Smooth muscle cell (in vitro differentiated cells): ENCODE data around the gene SNX14. TPM values are rescaled to one million over a fixed set of nuclear protein-coding genes. Genes with fewer than 3 reads are reported as not detected.
"Not testable (repeated sequence)": the region's sequence is repeated elsewhere in the genome, so short reads cannot be mapped to it uniquely, and the experiment has no call there.

Experiments used
- DNase-seq: peaks from one replicate; lab custom pipeline; 2025; ENCODE audit not compliant: unreplicated experiment; lab: John Stamatoyannopoulos, UW
- H2AFZ ChIP-seq: fragments of 200-600 bp; sonication (generic); 2 replicates; pipeline ENCODE4 v1.6.0; 2016; ENCODE audit warnings: antibody characterized with exemption, low read depth, mild to moderate bottlenecking
- H3F3A ChIP-seq: fragments of 200-600 bp; sonication (generic); 2 replicates; pipeline ENCODE4 v1.6.0; 2017; ENCODE audit warnings: antibody characterized with exemption, low read depth
- H3K27ac ChIP-seq: fragments of 200-600 bp; sonication (generic); 2 replicates; pipeline ENCODE4 v1.5.1; 2016; ENCODE audit warnings: low read depth, mild to moderate bottlenecking
- H3K27me3 ChIP-seq: fragments of 200-600 bp; sonication (generic); 2 replicates; pipeline ENCODE4 v1.6.1; 2016; ENCODE audit warnings: low read depth, mild to moderate bottlenecking
- H3K36me3 ChIP-seq: fragments of 200-600 bp; sonication (generic); 2 replicates; pipeline ENCODE4 v1.5.1; 2016; ENCODE audit warnings: low read depth
- H3K4me1 ChIP-seq: fragments of 200-600 bp; sonication (generic); 2 replicates; pipeline ENCODE4 v1.5.1; 2016; ENCODE audit warnings: low read depth
- H3K4me2 ChIP-seq: fragments of 200-600 bp; sonication (generic); 2 replicates; pipeline ENCODE4 v1.6.0; 2016; ENCODE audit warnings: mild to moderate bottlenecking
- H3K4me3 ChIP-seq: fragments of 200-600 bp; sonication (generic); 2 replicates; pipeline ENCODE4 v1.5.1; 2016; ENCODE audit warnings: mild to moderate bottlenecking
- H3K79me2 ChIP-seq: fragments of 200-600 bp; sonication (generic); 2 replicates; pipeline ENCODE4 v1.6.0; 2016; ENCODE audit warnings: low read depth, mild to moderate bottlenecking
- H3K9ac ChIP-seq: fragments of 200-600 bp; sonication (generic); 2 replicates; pipeline ENCODE4 v1.6.0; 2016; ENCODE audit warnings: low read depth
- H3K9me3 ChIP-seq: fragments of 200-600 bp; sonication (generic); replicated peaks from 2 replicates; pipeline ENCODE4 v1.5.1; 2016; ENCODE audit warnings: low read depth
- H4K20me1 ChIP-seq: fragments of 200-600 bp; sonication (generic); 2 replicates; pipeline ENCODE4 v1.6.0; 2016; ENCODE audit warnings: low read depth
- WGBS: methylation state at CpG from one replicate; pipeline ENCODE4 v1.1.7; 2016; ENCODE audit warnings: low lambda C conversion rate; 5-methylcytosine and 5-hydroxymethylcytosine counted together
- polyA plus RNA-seq: library from polyadenylated mRNA; unstranded; fragments of >200 nt; fragmentation: Nextera tagmentation; extraction: Ambion mirVana; gene quantifications from 2 replicates; pipeline ENCODE4 v1.2.1, GENCODE V29; 2016
- total RNA-seq: library from RNA; depleted of rRNA; stranded (reverse); fragments of >200 nt; gene quantifications from 2 replicates; pipeline ENCODE4 v1.2.3, GENCODE V29; 2014
- TF ChIP-seq, protein P1 (sequence below): fragments of 200-600 bp; sonication (generic); IDR thresholded peaks from 2 replicates; pipeline ENCODE4 v1.5.1; 2017; ENCODE audit warnings: borderline replicate concordance, mild to moderate bottlenecking, antibody characterized with exemption; ENCODE audit not compliant: insufficient read depth, poor library complexity, severe bottlenecking

SNX14 gene
- total and polyA plus RNA-seq, 2 experiments from 2014 or later: 53.0 to 134 TPM

DNA sequence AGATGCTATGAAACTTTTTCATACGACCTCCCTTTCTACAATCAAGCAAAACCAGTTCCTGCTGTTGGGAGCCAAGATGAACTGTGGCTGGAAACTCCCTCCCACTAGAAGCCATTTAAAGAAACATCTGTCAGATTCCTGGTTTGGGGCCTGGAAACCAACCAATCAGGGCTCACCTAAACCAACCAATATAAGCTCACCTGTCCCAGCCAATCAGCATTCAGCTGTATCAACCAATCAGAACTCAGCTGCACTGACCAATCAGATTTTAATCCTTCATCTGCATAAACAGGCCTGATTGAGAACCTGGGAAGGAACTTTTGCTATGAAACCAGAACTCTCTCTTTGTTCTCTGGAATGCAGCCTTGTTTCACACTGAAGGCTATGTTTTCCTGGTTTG, 42.4 kb downstream of the SNX14 start:
- 76% methylated on average over 1 of the region's 1 CpG for WGBS
- H3K9ac ChIP-seq: no peak overlapping the region
- no peak overlapping the region for H2AFZ ChIP-seq
- no peaks in the 10 kb centered on the region for H3K27me3 ChIP-seq
- no peak overlapping the region for H3K4me2 ChIP-seq
- H3K36me3 ChIP-seq: peaks cover 9% of the 10 kb centered on the region
- no peaks in the 10 kb centered on the region for H3K79me2 ChIP-seq
- no peaks in the 10 kb centered on the region for H3F3A ChIP-seq
- H3K9me3 ChIP-seq: peaks cover 4% of the 10 kb centered on the region
- no peak overlapping the region for H3K4me3 ChIP-seq
- no peaks in the 10 kb centered on the region for H4K20me1 ChIP-seq
- no peak for DNase-seq
- peaks cover 3% of the 10 kb centered on the region for H3K4me1 ChIP-seq
- TF ChIP-seq, protein P1, sequence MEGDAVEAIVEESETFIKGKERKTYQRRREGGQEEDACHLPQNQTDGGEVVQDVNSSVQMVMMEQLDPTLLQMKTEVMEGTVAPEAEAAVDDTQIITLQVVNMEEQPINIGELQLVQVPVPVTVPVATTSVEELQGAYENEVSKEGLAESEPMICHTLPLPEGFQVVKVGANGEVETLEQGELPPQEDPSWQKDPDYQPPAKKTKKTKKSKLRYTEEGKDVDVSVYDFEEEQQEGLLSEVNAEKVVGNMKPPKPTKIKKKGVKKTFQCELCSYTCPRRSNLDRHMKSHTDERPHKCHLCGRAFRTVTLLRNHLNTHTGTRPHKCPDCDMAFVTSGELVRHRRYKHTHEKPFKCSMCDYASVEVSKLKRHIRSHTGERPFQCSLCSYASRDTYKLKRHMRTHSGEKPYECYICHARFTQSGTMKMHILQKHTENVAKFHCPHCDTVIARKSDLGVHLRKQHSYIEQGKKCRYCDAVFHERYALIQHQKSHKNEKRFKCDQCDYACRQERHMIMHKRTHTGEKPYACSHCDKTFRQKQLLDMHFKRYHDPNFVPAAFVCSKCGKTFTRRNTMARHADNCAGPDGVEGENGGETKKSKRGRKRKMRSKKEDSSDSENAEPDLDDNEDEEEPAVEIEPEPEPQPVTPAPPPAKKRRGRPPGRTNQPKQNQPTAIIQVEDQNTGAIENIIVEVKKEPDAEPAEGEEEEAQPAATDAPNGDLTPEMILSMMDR: no peak
- no peak overlapping the region for H3K27ac ChIP-seq

DNA sequence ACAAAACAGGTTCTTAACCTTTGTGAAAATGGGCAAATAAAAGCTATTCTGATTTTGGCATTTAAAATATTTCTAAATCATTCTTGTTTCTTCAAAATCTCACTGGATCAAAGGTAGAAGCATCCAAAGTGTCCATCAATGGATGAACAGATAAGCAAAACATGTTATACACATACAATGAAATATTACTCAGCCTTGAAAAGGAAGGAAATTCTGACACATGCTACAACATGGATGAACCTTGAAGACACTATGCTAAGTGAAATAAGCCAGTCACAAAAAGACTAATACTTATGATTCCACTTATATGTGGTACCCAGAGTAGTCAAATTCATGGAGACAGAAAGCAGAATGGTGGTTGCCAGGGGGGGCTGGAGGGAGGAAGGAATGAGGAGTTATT, 45.9 kb downstream of the SNX14 start:
- Histone ChIP-seq H3K9ac (no peak overlapping the region), H3K4me2 (no peak overlapping the region), H4K20me1 (no peaks in the 10 kb centered on the region), H3F3A (no peaks in the 10 kb centered on the region), H3K9me3 (peaks cover 4% of the 10 kb centered on the region), H3K79me2 (no peaks in the 10 kb centered on the region), H3K36me3 (peaks cover 12% of the 10 kb centered on the region), H3K4me1 (peaks cover 3% of the 10 kb centered on the region), H2AFZ (no peak overlapping the region), H3K27ac (no peak overlapping the region), H3K4me3 (no peak overlapping the region), H3K27me3 (no peaks in the 10 kb centered on the region)
- DNase-seq: no peak
- TF ChIP-seq, protein P1: no peak

DNA sequence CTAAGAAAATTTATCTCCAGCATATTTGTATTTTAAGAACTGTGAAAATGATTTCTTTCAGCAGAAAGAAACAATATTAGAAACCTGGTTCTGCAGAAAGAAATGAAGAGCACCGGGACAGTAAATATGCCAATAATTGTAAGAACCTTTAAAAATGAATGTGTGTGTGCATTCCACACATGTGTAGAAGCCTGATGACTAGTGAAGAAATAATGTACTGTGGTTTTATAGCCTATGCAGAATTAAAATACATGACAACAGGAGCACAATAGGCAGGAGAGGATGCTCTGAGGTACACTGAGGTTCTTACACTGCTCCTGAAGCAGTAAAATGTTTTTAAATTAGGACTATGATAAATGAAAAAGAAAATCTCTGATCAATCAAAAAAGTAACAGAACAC, 48.9 kb downstream of the SNX14 start:
- Histone ChIP-seq H4K20me1 (no peaks in the 10 kb centered on the region), H3K4me1 (no peaks in the 10 kb centered on the region), H2AFZ (no peak overlapping the region), H3K9me3 (peaks cover 4% of the 10 kb centered on the region), H3K27me3 (no peaks in the 10 kb centered on the region), H3K36me3 (peaks cover 10% of the 10 kb centered on the region), H3K79me2 (no peaks in the 10 kb centered on the region), H3K9ac (no peak overlapping the region), H3K4me2 (no peak overlapping the region), H3F3A (no peaks in the 10 kb centered on the region), H3K27ac (no peak overlapping the region), H3K4me3 (no peak overlapping the region)
- 91% methylated on average over 1 of the region's 1 CpG for WGBS
- TF ChIP-seq, protein P1: no peak
- no peak for DNase-seq

DNA sequence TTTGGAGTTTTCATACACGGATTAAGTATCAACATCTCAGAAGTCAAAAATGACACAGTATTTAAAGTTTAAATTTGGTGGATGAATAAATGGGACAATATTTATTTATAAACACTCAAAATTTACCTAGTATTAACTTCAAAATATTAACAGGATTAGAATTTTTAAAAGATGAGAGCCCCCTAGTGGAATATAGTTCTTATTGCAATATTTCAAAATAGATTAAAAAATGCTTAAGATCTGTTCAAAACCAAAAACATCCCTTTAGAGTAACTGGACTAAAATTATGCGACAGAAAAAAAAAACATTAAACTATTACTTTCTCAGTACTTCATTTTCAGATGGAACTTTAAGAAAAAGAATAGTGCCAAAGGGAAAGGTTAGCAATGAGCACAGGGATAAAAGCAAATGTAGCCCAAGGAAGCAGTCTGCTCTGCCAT, 56.6 kb downstream of the SNX14 start:
- no peaks in the 10 kb centered on the region for H3K36me3 ChIP-seq
- H4K20me1 ChIP-seq: no peaks in the 10 kb centered on the region
- H3K4me1 ChIP-seq: no peaks in the 10 kb centered on the region
- H2AFZ ChIP-seq: no peak overlapping the region
- H3K27ac ChIP-seq: no peak overlapping the region
- H3K9me3 ChIP-seq: no peaks in the 10 kb centered on the region
- DNase-seq: no peak
- H3K79me2 ChIP-seq: no peaks in the 10 kb centered on the region
- no peak overlapping the region for H3K9ac ChIP-seq
- no peaks in the 10 kb centered on the region for H3K27me3 ChIP-seq
- H3K4me2 ChIP-seq: no peak overlapping the region
- no peaks in the 10 kb centered on the region for H3F3A ChIP-seq
- WGBS: 78% methylated on average over 2 of the region's 2 CpGs
- TF ChIP-seq, protein P1: peak; percentile 65
- no peak overlapping the region for H3K4me3 ChIP-seq

DNA sequence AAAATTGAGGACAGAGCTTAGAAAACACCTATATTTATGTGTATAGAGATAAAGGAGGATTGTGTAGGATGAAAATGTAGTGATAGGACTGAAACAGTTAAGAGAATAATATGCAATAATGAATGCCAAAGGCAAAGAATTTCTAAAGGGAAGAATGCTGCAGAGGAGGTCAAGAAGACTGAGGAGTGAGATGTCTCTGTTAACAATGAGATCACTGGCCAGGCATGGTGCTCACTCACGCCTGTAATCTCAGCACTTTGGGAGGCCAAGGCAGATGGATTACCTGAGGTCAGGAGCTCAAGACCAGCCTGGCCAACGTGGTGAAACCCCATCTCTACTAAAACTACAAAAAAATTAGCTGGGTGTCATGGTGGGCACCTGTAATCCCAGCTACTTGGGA, 69.4 kb downstream of the SNX14 start:
- not testable (repeated sequence) for H3K4me2 ChIP-seq, DNase-seq, H3K27ac ChIP-seq, H2AFZ ChIP-seq, H3K9ac ChIP-seq, H3K4me1 ChIP-seq, H3F3A ChIP-seq, H4K20me1 ChIP-seq, H3K27me3 ChIP-seq, H3K9me3 ChIP-seq, H3K4me3 ChIP-seq, H3K79me2 ChIP-seq
- WGBS: 91% methylated on average over 2 of the region's 2 CpGs
- peaks cover 19% of the 10 kb centered on the region for H3K36me3 ChIP-seq
